Ovary (tissue), 9 donors: ENCODE results near the gene MBD3L3. TPM values are rescaled to one million over a fixed set of nuclear protein-coding genes. Genes with fewer than 3 reads are reported as not detected.

Experiments
- DNase-seq, 5 donors: peaks; one replicate each; pipeline ENCODE4 v3.0.0-alpha.2; 2019 to 2020
- H3K27ac ChIP-seq, 2 donors: fragments of 200-600 bp; one replicate each; pipeline versions ENCODE4 v1.5.1 to v1.8.0; 2019 to 2022
- H3K27me3 ChIP-seq: fragments of 200-600 bp; one replicate; pipeline ENCODE4 v1.8.0; 2022
- H3K36me3 ChIP-seq: fragments of 200-600 bp; sonication (generic); one replicate; pipeline ENCODE4 v1.5.1; 2019
- H3K4me1 ChIP-seq: one replicate; pipeline ENCODE4 v1.8.1; 2013; ENCODE audit warnings: mild to moderate bottlenecking, moderate library complexity; ENCODE audit not compliant: insufficient read depth
- H3K4me3 ChIP-seq: fragments of 200-600 bp; sonication (generic); one replicate; pipeline ENCODE4 v1.5.1; 2017
- H3K9me3 ChIP-seq, 2 donors: fragments of 200-600 bp in 1 of 2; sonication (generic) in 1 of 2; one replicate each; pipeline versions ENCODE4 v1.5.1 to v1.8.1; 2013 to 2019; ENCODE audit warnings: mild to moderate bottlenecking in 1 of 2, moderate library complexity in 1 of 2
- CTCF ChIP-seq, 3 donors: fragments of 450-650 bp in 2 of 3; fragments of 200-600 bp in 1 of 3; IDR thresholded peaks; one replicate each; pipeline versions ENCODE4 v1.5.1 to v1.8.0; 2016 to 2022; ENCODE audit warnings: antibody characterized with exemption in 3 of 3, mild to moderate bottlenecking in 1 of 3
- EP300 ChIP-seq: sonication (generic); formaldehyde crosslinking; IDR thresholded peaks from one replicate; pipeline ENCODE4 v1.6.1; 2017; ENCODE audit warnings: antibody characterized with exemption
- POLR2A ChIP-seq: fragments of 450-650 bp; IDR thresholded peaks from one replicate; pipeline ENCODE4 v1.6.1; 2017; ENCODE audit warnings: antibody characterized with exemption, mild to moderate bottlenecking, moderate library complexity
- WGBS, 3 donors: extraction: QIAGEN DNeasy Blood & Tissue Kit in 1 of 3; methylation state at CpG; one replicate each; pipeline versions ENCODE4 v1.1.5 to v1.1.7; 2013 to 2017; 5-methylcytosine and 5-hydroxymethylcytosine counted together
- intact Hi-C, 4 donors: fragments of 100-400 bp; cut with DNase I; formaldehyde crosslinking; loops; one replicate each; pipeline versions ENCODE4 v1.11.0 to v1.15.1; 2022 to 2023
- polyA plus RNA-seq, 2 donors: library from polyadenylated mRNA; stranded (reverse); fragments of 200-250 nt in 1 of 2; fragments of 350-450 nt in 1 of 2; fragmentation: Illumina TruSeq in 1 of 2; extraction: RNeasy Lipid Tissue Mini Kit (QIAGEN cat#74804) in 1 of 2; gene quantifications; one replicate each; pipeline ENCODE4 v1.2.3, GENCODE V29; 2013 to 2014
- total RNA-seq, 7 donors: library from RNA; depleted of rRNA in 2 of 7; stranded (reverse); fragments of >200 nt in 2 of 7; fragmentation: NEBNext Ultra II Directional in 3 of 7; extraction: Animal tissue kit (Norgen Biotek cat#: 25700) in 3 of 7; gene quantifications; one replicate each; pipeline versions ENCODE4 v1.1.0 to v1.2.4, GENCODE V29; 2016 to 2023
- donor health status: DM: no; HTN: no; CAD: no; lungs with moderate emphysema.
- donor health status: DM: no; HTN: no; CAD: no.
- donor health status: Bipolar disorder and iron deficiency.
- donor health status: DM: yes; HTN: yes; CAD: no.
- donor health status: DM: no; HTN: no; CAD: no.
- donor health status: DM: yes; HTN: yes; CAD: no.

The MBD3L3 gene
- total and polyA plus RNA-seq, 9 donors, result not detected

GRCh38 chr19:7098701-7099596 lies 40.5 kb upstream of the MBD3L3 start:
- H3K27me3 ChIP-seq, result no peaks in the 10 kb centered on the region
- no peaks in the 10 kb centered on the region for H3K9me3 ChIP-seq
- H3K4me3 ChIP-seq, result peak overlapping the region; percentile 74
- TF ChIP-seq POLR2A (peak; percentile 37), CTCF (IDR thresholded peaks at IDR 0.05) (no peak)
- H3K36me3 ChIP-seq, result no peaks in the 10 kb centered on the region
- peak overlapping the region; percentile 89 to 93 for H3K27ac ChIP-seq
- intact Hi-C loops, result no loop called here
- H3K4me1 ChIP-seq, result peaks cover 2% of the 10 kb centered on the region
- DNase-seq, result peak; percentile 92 to 97 (median 95)
- 0 to 1% (median 1%) methylated on average over 78 of the region's 78 CpGs for WGBS, 3 donors

- no peak for DNase-seq
- 93 to 98% (median 95%) methylated on average over 3 of the region's 3 CpGs for WGBS, 3 donors
These were observed 39.6 kb upstream of the MBD3L3 start for GRCh38 chr19:7098096-7098495.

GRCh38 chr19:7088999-7089398 lies 30.5 kb upstream of the MBD3L3 start:
- H3K27ac ChIP-seq, result no peak overlapping the region
- no peaks in the 10 kb centered on the region for H3K36me3 ChIP-seq
- H3K4me3 ChIP-seq, result no peak overlapping the region
- peaks cover 6 to 30% of the 10 kb centered on the region in 2 donors for H3K9me3 ChIP-seq
- H3K4me1 ChIP-seq, result no peaks in the 10 kb centered on the region
- no peaks in the 10 kb centered on the region for H3K27me3 ChIP-seq
- intact Hi-C loops, result no loop called here
- 96 to 97% (median 96%) methylated on average over 6 of the region's 6 CpGs for WGBS, 3 donors
- TF ChIP-seq EP300 (no peak), POLR2A (no peak), CTCF (IDR thresholded peaks at IDR 0.05) (no peak)
- DNase-seq, result no peak

More at GRCh38 chr19:7098096-7098495, 39.6 kb upstream of the MBD3L3 start:
- intact Hi-C loops, result no loop called here
- Histone ChIP-seq H3K36me3 (no peaks in the 10 kb centered on the region), H3K9me3 (no peaks in the 10 kb centered on the region), H3K4me1 (peaks cover 2% of the 10 kb centered on the region), H3K27ac (peak overlapping the region in 1 of 2 donors; percentile 93), H3K4me3 (no peak overlapping the region), H3K27me3 (no peaks in the 10 kb centered on the region)
- TF ChIP-seq EP300 (no peak), POLR2A (no peak), CTCF (IDR thresholded peaks at IDR 0.05) (no peak)

GRCh38 chr19:7083076-7083956 lies 24.8 kb upstream of the MBD3L3 start:
- intact Hi-C loops, result no loop called here
- no peak for DNase-seq
- Histone ChIP-seq H3K27ac (no peak overlapping the region), H3K4me1 (no peaks in the 10 kb centered on the region), H3K9me3 (peaks cover 15 to 70% of the 10 kb centered on the region in 2 donors), H3K36me3 (peaks cover 16% of the 10 kb centered on the region), H3K27me3 (no peaks in the 10 kb centered on the region), H3K4me3 (no peak overlapping the region)
- TF ChIP-seq CTCF (IDR thresholded peaks at IDR 0.05) (no peak), POLR2A (no peak), EP300 (no peak)
- 96 to 97% (median 96%) methylated on average over 15 of the region's 15 CpGs for WGBS, 3 donors
